T-helper 17 cell (primary cell): Measurements from ENCODE around the gene SLC9B1. TPM values are rescaled to one million over a fixed set of nuclear protein-coding genes. Genes with fewer than 3 reads are reported as not detected.
"Not testable (repeated sequence)": the region's sequence is repeated elsewhere in the genome, so short reads cannot be mapped to it uniquely, and the experiment has no call there.

ENCODE experiments used
- ATAC-seq: fragments of 150-1000 bp; cut with Tn5 transposase; 2 replicates; pipeline ENCODE4 v1.10.0; 2021; ENCODE audit warnings: mild to moderate bottlenecking, moderate library complexity
- DNase-seq, 3 donors: peaks; one replicate each; pipeline versions ENCODE4 v3.0.0 to v3.0.0-alpha.2; 2020 to 2021
- H3K9me3 ChIP-seq: one replicate; pipeline ENCODE4 v1.7.0; 2013; ENCODE audit warnings: low read length, mild to moderate bottlenecking; ENCODE audit not compliant: control insufficient read depth, poor library complexity, severe bottlenecking
- H3K27ac Mint-ChIP-seq: one replicate; pipeline ENCODE4 v1.8.0; 2022; ENCODE audit warnings: mild to moderate bottlenecking, moderate library complexity, mixed read lengths
- H3K27me3 Mint-ChIP-seq: one replicate; pipeline ENCODE4 v1.8.0; 2022; ENCODE audit warnings: mixed read lengths
- H3K36me3 Mint-ChIP-seq: one replicate; pipeline ENCODE4 v1.8.0; 2022; ENCODE audit warnings: low read depth, mixed read lengths
- H3K4me1 Mint-ChIP-seq: one replicate; pipeline ENCODE4 v1.8.0; 2022; ENCODE audit warnings: mild to moderate bottlenecking, mixed read lengths
- H3K4me3 Mint-ChIP-seq: one replicate; pipeline ENCODE4 v1.8.0; 2022; ENCODE audit warnings: mild to moderate bottlenecking, moderate library complexity, mixed read lengths
- total RNA-seq, 4 donors: library from RNA in 2 of 4; stranded (reverse) in 2 of 4; gene quantifications; one replicate each; pipeline ENCODE4 v1.2.3 and lab custom pipeline; 2022 to 2026

SLC9B1 gene
- total RNA-seq, 2 donors from 2014 or later, result 1.4 to 4.6 TPM

GRCh38 chr4:102883278-102883677 is 136.2 kb downstream of the SLC9B1 start:
- Mint-ChIP-seq H3K4me3 (no peak overlapping the region), H3K4me1 (peaks cover 4% of the 10 kb centered on the region), H3K36me3 (peaks cover 2% of the 10 kb centered on the region), H3K27ac (peak overlapping the region; percentile 8), H3K27me3 (no peaks in the 10 kb centered on the region)
- ATAC-seq (no peak), DNase-seq (no peak)
- H3K9me3 ChIP-seq, result no peaks in the 10 kb centered on the region

GRCh38 chr4:102881343-102881742 is 138.2 kb downstream of the SLC9B1 start:
- H3K27ac Mint-ChIP-seq, result no peak overlapping the region
- H3K36me3 Mint-ChIP-seq, result peaks cover 2% of the 10 kb centered on the region
- DNase-seq (no peak), ATAC-seq (no peak)
- H3K4me1 Mint-ChIP-seq, result peaks cover 4% of the 10 kb centered on the region
- H3K9me3 ChIP-seq, result no peaks in the 10 kb centered on the region
- H3K27me3 Mint-ChIP-seq, result no peaks in the 10 kb centered on the region
- H3K4me3 Mint-ChIP-seq, result no peak overlapping the region

- no peak overlapping the region for H3K4me3 Mint-ChIP-seq
- H3K9me3 ChIP-seq, result no peaks in the 10 kb centered on the region
- peaks cover 6% of the 10 kb centered on the region for H3K36me3 Mint-ChIP-seq
- no peak overlapping the region for H3K27ac Mint-ChIP-seq
- ATAC-seq (no peak), DNase-seq (no peak)
- peaks cover 15% of the 10 kb centered on the region for H3K4me1 Mint-ChIP-seq
- H3K27me3 Mint-ChIP-seq, result no peaks in the 10 kb centered on the region
Measured at GRCh38 chr4:102878901-102879300, 140.6 kb downstream of the SLC9B1 start.

- not testable (repeated sequence) for DNase-seq, H3K9me3 ChIP-seq, H3K36me3 Mint-ChIP-seq, ATAC-seq, H3K27me3 Mint-ChIP-seq, H3K4me3 Mint-ChIP-seq, H3K27ac Mint-ChIP-seq
- H3K4me1 Mint-ChIP-seq, result peaks cover 15% of the 10 kb centered on the region
Measured at GRCh38 chr4:102878349-102878748, 141.2 kb downstream of the SLC9B1 start.

GRCh38 chr4:102877477-102878106 is 141.9 kb downstream of the SLC9B1 start:
- H3K4me1 Mint-ChIP-seq, result peaks cover 17% of the 10 kb centered on the region
- not testable (repeated sequence) for H3K36me3 Mint-ChIP-seq, ATAC-seq, H3K27ac Mint-ChIP-seq, H3K27me3 Mint-ChIP-seq, DNase-seq, H3K4me3 Mint-ChIP-seq, H3K9me3 ChIP-seq

GRCh38 chr4:102871772-102872171 is 147.7 kb downstream of the SLC9B1 start:
- no peaks in the 10 kb centered on the region for H3K27me3 Mint-ChIP-seq
- H3K36me3 Mint-ChIP-seq, result peaks cover 6% of the 10 kb centered on the region
- ATAC-seq, result no peak

GRCh38 chr4:102869569-102870197 is 149.8 kb downstream of the SLC9B1 start:
- ATAC-seq, result no peak
- H3K4me1 Mint-ChIP-seq, result peaks cover 36% of the 10 kb centered on the region
- DNase-seq, result peak in 1 of 3 donors; percentile 13
- no peaks in the 10 kb centered on the region for H3K9me3 ChIP-seq
- no peaks in the 10 kb centered on the region for H3K27me3 Mint-ChIP-seq
- peak overlapping the region; percentile 98 for H3K27ac Mint-ChIP-seq
- peak overlapping the region; percentile 92 for H3K4me3 Mint-ChIP-seq
- H3K36me3 Mint-ChIP-seq, result peaks cover 2% of the 10 kb centered on the region

More at GRCh38 chr4:102871772-102872171, 147.7 kb downstream of the SLC9B1 start:
- Mint-ChIP-seq H3K27ac (peak overlapping the region; percentile 21), H3K4me3 (no peak overlapping the region), H3K4me1 (peaks cover 36% of the 10 kb centered on the region)
- H3K9me3 ChIP-seq, result no peaks in the 10 kb centered on the region
- DNase-seq, result no peak

- peaks cover 2% of the 10 kb centered on the region for H3K36me3 Mint-ChIP-seq
- ATAC-seq (peak; percentile 86), DNase-seq (peak; percentile 81 to 87 (median 85))
- H3K9me3 ChIP-seq, result no peaks in the 10 kb centered on the region
- no peaks in the 10 kb centered on the region for H3K27me3 Mint-ChIP-seq
- peak within 1 kb of the TSS; percentile 92 for H3K4me3 Mint-ChIP-seq
- H3K4me1 Mint-ChIP-seq, result peaks cover 39% of the 10 kb centered on the region
- peak within 1 kb of the TSS; percentile 98 for H3K27ac Mint-ChIP-seq
Measured at GRCh38 chr4:102868781-102869568, 150.5 kb downstream of the SLC9B1 start, which contains the start of gene CISD2. CISD2 (plus strand) TSS chr4:102868992; CDS start chr4:102869085, 93 bp downstream.

GRCh38 chr4:102868153-102868780 is 151.2 kb downstream of the SLC9B1 start:
- ATAC-seq, result no peak
- H3K4me1 Mint-ChIP-seq, result peaks cover 42% of the 10 kb centered on the region

GRCh38 chr4:102867278-102868152 is 152.0 kb downstream of the SLC9B1 start:
- peak overlapping the region; percentile 92 for H3K4me3 Mint-ChIP-seq
- no peaks in the 10 kb centered on the region for H3K27me3 Mint-ChIP-seq
- no peak for ATAC-seq
- H3K36me3 Mint-ChIP-seq, result no peaks in the 10 kb centered on the region
- no peak for DNase-seq
- peak overlapping the region; percentile 98 for H3K27ac Mint-ChIP-seq
- no peaks in the 10 kb centered on the region for H3K9me3 ChIP-seq
- peaks cover 39% of the 10 kb centered on the region for H3K4me1 Mint-ChIP-seq

More at GRCh38 chr4:102868153-102868780, 151.2 kb downstream of the SLC9B1 start:
- H3K4me3 Mint-ChIP-seq, result peak overlapping the region; percentile 92
- no peak for DNase-seq
- H3K27me3 Mint-ChIP-seq, result no peaks in the 10 kb centered on the region
- no peaks in the 10 kb centered on the region for H3K9me3 ChIP-seq
- H3K27ac Mint-ChIP-seq, result peak overlapping the region; percentile 98
- peaks cover 2% of the 10 kb centered on the region for H3K36me3 Mint-ChIP-seq

GRCh38 chr4:102865327-102865726 is 154.2 kb downstream of the SLC9B1 start:
- H3K27ac Mint-ChIP-seq, result peak overlapping the region; percentile 70
- not testable (repeated sequence) for H3K36me3 Mint-ChIP-seq, H3K27me3 Mint-ChIP-seq, H3K4me3 Mint-ChIP-seq, H3K9me3 ChIP-seq, DNase-seq, ATAC-seq
- peaks cover 32% of the 10 kb centered on the region for H3K4me1 Mint-ChIP-seq

GRCh38 chr4:102862747-102863146 is 156.8 kb downstream of the SLC9B1 start:
- peaks cover 6% of the 10 kb centered on the region for H3K9me3 ChIP-seq
- no peak for DNase-seq
- no peaks in the 10 kb centered on the region for H3K27me3 Mint-ChIP-seq
- H3K4me3 Mint-ChIP-seq, result no peak overlapping the region
- H3K4me1 Mint-ChIP-seq, result peaks cover 17% of the 10 kb centered on the region
- ATAC-seq, result no peak
- H3K27ac Mint-ChIP-seq, result peak overlapping the region; percentile 5
- H3K36me3 Mint-ChIP-seq, result peaks cover 5% of the 10 kb centered on the region
